Omental fat pad (tissue), 4 donors: Measurements from ENCODE around the gene HAUS7. TPM values are rescaled to one million over a fixed set of nuclear protein-coding genes. Genes with fewer than 3 reads are reported as not detected.

ENCODE experiments used
- ATAC-seq: fragments of 150-250 bp; one replicate; pipeline ENCODE4 v1.9.1; 2016; ENCODE audit warnings: mild to moderate bottlenecking, moderate library complexity; ENCODE audit not compliant: low FRiP score
- DNase-seq: peaks from one replicate; pipeline ENCODE4 v3.0.0-alpha.2; 2019; ENCODE audit warnings: low spot score
- total RNA-seq, 4 donors: library from RNA; depleted of rRNA; stranded (reverse); fragments of >200 nt; gene quantifications; one replicate each; pipeline ENCODE4 v1.1.0, GENCODE V29; 2016
- TF ChIP-seq, protein P1 (sequence below), 3 donors: fragments of 450-650 bp; IDR thresholded peaks; one replicate each; pipeline ENCODE4 v1.5.1; 2016 to 2017; ENCODE audit warnings: antibody characterized with exemption in 3 of 3, mild to moderate bottlenecking in 3 of 3, moderate library complexity in 2 of 3

Gene HAUS7
- total RNA-seq, 4 donors from 2014 or later: 14.9 to 35.0 (median 23.9) TPM

DNA sequence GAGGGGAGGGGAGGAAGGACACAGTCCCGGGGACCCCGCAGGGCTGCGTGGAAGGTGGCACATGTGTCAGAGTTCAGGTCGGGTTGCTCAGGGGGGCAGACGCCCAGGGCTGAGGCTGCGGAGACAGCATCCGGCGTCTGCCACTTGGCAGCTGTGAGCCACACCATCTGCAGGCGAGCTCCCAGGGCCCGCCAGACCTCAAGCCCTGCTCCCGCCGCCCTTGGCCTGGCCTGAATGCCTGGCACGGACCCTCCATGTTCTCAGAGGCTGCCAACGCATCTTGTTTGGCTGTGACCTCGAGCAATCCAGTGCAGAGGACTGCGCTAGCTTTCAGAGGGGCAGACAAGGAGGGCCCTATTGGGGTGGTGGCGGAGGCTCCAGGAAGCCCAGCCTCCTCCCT lies 29.5 kb upstream of the HAUS7 start:
- ATAC-seq (no peak), DNase-seq (no peak)
- TF ChIP-seq, protein P1, sequence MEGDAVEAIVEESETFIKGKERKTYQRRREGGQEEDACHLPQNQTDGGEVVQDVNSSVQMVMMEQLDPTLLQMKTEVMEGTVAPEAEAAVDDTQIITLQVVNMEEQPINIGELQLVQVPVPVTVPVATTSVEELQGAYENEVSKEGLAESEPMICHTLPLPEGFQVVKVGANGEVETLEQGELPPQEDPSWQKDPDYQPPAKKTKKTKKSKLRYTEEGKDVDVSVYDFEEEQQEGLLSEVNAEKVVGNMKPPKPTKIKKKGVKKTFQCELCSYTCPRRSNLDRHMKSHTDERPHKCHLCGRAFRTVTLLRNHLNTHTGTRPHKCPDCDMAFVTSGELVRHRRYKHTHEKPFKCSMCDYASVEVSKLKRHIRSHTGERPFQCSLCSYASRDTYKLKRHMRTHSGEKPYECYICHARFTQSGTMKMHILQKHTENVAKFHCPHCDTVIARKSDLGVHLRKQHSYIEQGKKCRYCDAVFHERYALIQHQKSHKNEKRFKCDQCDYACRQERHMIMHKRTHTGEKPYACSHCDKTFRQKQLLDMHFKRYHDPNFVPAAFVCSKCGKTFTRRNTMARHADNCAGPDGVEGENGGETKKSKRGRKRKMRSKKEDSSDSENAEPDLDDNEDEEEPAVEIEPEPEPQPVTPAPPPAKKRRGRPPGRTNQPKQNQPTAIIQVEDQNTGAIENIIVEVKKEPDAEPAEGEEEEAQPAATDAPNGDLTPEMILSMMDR (IDR thresholded peaks at IDR 0.05): no peak

DNA sequence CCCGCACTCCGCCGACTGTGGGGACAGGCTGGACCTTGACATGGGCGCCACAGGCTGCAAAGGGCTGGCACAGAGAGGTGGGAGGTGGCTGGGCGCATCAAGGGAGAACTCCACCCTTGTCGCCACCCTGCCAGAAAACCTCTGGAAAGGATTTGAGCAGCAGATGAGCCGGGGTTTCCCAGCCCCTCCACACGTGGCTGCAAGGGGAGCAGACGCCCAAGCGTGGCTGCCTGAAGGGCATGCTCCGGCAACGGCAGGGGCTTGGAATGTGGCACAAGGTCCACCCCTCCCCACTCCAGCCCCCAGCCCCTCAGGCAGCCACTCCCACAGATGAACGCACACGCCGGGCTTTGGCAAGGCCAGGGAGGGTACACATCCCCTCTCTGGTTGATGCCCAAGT lies 29.0 kb upstream of the HAUS7 start:
- DNase-seq (no peak), ATAC-seq (no peak)
- TF ChIP-seq, protein P1 (IDR thresholded peaks at IDR 0.05): no peak

DNA sequence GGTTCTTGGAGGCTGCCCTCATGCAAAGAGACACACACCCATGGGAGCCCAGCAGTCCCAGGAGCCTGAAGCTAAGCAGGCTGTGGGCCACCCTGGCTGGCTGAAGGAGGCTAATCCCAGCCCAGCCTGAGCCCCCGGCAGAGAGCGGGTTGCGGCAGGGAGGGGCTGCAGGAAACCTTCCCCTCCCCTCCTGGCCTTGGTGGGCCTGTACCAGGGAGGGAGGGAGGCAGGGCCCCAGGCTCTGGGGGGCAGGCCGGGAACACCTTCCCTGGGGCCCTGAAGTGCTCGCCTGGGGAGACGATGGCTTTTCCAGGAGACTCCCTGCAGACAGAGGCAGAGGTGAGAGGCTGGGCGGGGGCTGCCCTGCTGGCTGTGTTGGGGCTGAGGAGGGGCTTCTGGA lies 28.1 kb upstream of the HAUS7 start:
- DNase-seq (no peak), ATAC-seq (no peak)
- TF ChIP-seq, protein P1 (IDR thresholded peaks at IDR 0.05): no peak

DNA sequence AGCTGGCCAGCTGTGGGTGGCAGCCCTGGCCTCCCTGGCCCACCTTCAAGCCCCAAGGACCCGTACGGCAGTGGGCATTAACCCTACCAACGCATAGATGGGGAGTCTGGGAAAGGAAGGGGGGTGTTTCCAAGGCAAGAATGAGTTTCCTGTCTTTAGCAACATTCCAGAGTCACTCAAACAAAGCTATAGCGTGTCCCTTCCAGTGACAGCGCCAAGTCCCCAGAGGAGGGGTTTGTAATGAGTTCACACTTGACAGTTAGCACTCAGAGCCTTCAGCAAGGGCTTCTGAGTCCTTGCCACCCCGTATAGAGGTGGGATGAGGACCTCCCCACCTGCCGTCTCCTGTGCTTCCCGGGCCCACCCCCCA lies 26.2 kb upstream of the HAUS7 start:
- DNase-seq (no peak), ATAC-seq (no peak)
- TF ChIP-seq, protein P1 (IDR thresholded peaks at IDR 0.05): no peak

DNA sequence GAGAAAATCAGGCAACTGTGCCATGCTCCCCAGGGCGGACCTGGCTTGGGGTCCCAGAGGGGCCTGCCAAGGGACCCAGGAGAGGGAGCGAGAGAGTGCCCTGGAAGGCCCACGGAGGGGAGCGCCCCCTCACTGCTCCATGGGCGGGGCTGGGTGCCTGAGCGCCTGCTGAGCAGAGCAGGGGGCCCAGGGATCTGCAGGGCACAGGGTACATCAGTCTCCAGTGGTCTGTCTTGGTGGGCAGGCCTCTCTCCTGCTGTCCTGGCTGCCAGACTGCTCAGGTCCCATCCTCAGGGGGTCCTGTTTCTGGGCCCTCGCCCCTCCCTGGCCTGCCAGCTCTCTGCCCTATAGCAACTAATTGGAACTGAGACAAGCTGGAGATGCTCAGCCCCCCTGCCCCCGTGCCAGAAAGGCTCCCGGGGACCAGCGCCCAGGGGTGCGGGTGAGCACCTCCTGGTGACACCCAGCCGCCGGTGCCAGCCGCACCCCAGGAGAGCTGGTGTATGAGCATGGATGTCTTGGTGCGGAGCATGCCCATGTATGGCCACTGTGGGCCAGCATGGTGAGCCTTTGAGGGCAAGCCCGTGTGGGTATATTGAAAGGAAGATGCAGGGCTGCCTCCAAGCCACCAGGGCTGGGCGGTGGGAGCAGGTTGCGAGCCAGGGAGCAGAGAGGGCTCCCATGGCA lies 25.7 kb upstream of the HAUS7 start:
- TF ChIP-seq, protein P1 (IDR thresholded peaks at IDR 0.05): no peak
- no peak for ATAC-seq
- no peak for DNase-seq

DNA sequence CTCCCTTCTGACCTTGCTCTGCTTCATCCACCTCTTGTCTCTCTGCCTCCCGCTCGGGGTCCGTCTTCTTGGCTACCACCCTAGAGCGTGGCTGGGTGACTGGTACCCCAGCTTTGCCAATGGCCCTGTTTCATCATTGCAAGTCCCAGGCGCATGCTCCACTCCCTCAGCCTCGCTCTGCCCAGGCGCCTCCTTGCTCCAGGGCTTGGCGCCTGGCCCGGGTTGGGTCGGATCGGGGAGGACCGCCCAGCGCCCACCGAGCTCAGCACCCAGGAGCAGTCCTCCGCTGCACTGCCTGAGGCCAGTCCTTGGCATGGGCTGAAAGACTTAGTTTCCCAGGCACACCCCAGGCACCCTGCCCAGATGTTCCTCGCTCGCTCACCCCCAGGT lies 25.0 kb upstream of the HAUS7 start:
- ATAC-seq (no peak), DNase-seq (no peak)
- TF ChIP-seq, protein P1 (IDR thresholded peaks at IDR 0.05): no peak

DNA sequence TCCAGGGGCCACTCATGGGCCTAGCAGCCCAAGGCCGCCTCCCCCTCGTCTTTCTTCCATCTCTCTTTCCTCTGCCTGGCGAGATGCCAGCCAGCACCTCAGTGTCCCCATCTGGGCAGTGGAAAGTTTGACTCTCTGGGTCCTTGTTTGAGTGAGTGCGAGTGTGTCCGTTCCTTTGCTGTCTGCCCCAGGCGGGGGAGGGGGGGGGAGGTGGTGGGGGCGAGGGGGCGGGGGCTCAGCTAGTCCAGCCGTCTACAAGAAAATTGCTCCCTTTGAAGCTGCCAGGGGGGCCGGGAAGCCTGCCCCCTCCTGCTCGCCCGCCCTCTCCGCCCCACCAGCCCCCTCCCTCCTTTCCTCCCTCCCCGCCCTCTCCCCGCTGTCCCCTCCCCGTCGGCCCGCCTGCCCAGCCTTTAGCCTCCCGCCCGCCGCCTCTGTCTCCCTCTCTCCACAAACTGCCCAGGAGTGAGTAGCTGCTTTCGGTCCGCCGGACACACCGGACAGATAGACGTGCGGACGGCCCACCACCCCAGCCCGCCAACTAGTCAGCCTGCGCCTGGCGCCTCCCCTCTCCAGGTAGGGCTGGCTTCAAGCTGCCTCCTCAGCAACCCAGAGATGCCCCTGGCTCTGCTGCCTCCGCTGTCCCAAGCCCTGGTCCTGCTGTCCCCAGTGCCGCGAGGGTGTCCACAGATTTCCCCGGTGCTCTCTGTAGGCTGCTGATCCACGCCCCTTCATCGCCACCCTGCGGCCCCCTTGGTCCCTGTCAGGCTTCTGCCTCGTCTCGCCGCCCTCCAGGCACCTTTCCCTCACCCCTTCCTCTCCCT lies 24.4 kb upstream of the HAUS7 start, which contains the start of gene BGN:
Gene BGN, plus strand, starts transcription at position 440 of the 821 bp plus-strand sequence. CDS start 9,652 bp downstream, outside the sequence.
- no peak for DNase-seq
- TF ChIP-seq, protein P1 (IDR thresholded peaks at IDR 0.05): no peak
- ATAC-seq: no peak
